Kidney epithelial cell (primary cell): ENCODE measurements around the gene EPB41L5. TPM values are rescaled to one million over a fixed set of nuclear protein-coding genes. Genes with fewer than 3 reads are reported as not detected.

Experiments used
- DNase-seq: peaks from one replicate; pipeline ENCODE4 v3.0.0-alpha.2; 2010; ENCODE audit warnings: low read depth
- H3K27me3 ChIP-seq: 2 replicates; pipeline ENCODE4 v1.6.0; 2011; ENCODE audit warnings: low read length; ENCODE audit not compliant: control insufficient read depth, insufficient read depth
- H3K36me3 ChIP-seq: 2 replicates; pipeline ENCODE4 v1.5.1; 2011; ENCODE audit warnings: low read length; ENCODE audit not compliant: control insufficient read depth, insufficient read depth
- H3K4me3 ChIP-seq: 2 replicates; pipeline ENCODE4 v1.5.1; 2011; ENCODE audit warnings: low read depth, mild to moderate bottlenecking, control low read depth, low read length
- CTCF ChIP-seq: IDR thresholded peaks from 2 replicates; pipeline ENCODE4 v1.5.1; 2011; ENCODE audit warnings: mild to moderate bottlenecking, moderate library complexity, low read length, control low read depth, inconsistent platforms; ENCODE audit not compliant: insufficient read depth, poor library complexity, severe bottlenecking
- total RNA-seq: library from RNA; depleted of rRNA; stranded (reverse); fragments of >200 nt; gene quantifications from 2 replicates; pipeline ENCODE4 v1.2.3, GENCODE V29; 2015

EPB41L5 gene
- total RNA-seq, 1 donor from 2014 or later, result 15.6 TPM

GRCh38 chr2:120075545-120075944 is 62.7 kb downstream of the EPB41L5 start:
- no peak for DNase-seq
- no peaks in the 10 kb centered on the region for H3K36me3 ChIP-seq
- H3K4me3 ChIP-seq, result no peak overlapping the region
- TF ChIP-seq CTCF, result no peak
- H3K27me3 ChIP-seq, result no peaks in the 10 kb centered on the region

- H3K27me3 ChIP-seq, result no peaks in the 10 kb centered on the region
- no peaks in the 10 kb centered on the region for H3K36me3 ChIP-seq
- H3K4me3 ChIP-seq, result no peak overlapping the region
- no peak for DNase-seq
- TF ChIP-seq CTCF, result no peak
These were observed 65.0 kb downstream of the EPB41L5 start for GRCh38 chr2:120077896-120078295.

GRCh38 chr2:120079647-120080046 is 66.8 kb downstream of the EPB41L5 start:
- Histone ChIP-seq H3K4me3 (no peak overlapping the region), H3K27me3 (no peaks in the 10 kb centered on the region), H3K36me3 (no peaks in the 10 kb centered on the region)
- no peak for DNase-seq
- TF ChIP-seq CTCF, result no peak

GRCh38 chr2:120091436-120091835 is 78.6 kb downstream of the EPB41L5 start:
- H3K27me3 ChIP-seq, result no peaks in the 10 kb centered on the region
- no peaks in the 10 kb centered on the region for H3K36me3 ChIP-seq
- no peak for DNase-seq
- no peak overlapping the region for H3K4me3 ChIP-seq
- TF ChIP-seq CTCF, result no peak

- Histone ChIP-seq H3K36me3 (no peaks in the 10 kb centered on the region), H3K27me3 (no peaks in the 10 kb centered on the region), H3K4me3 (no peak overlapping the region)
- no peak for DNase-seq
- TF ChIP-seq CTCF, result no peak
These were observed 81.9 kb downstream of the EPB41L5 start for GRCh38 chr2:120094795-120095194.

- H3K27me3 ChIP-seq, result no peaks in the 10 kb centered on the region
- DNase-seq, result no peak
- no peaks in the 10 kb centered on the region for H3K36me3 ChIP-seq
- no peak overlapping the region for H3K4me3 ChIP-seq
- no peak for TF ChIP-seq CTCF
These were observed 87.8 kb downstream of the EPB41L5 start for GRCh38 chr2:120100627-120101026.
